ENCODE results near the gene RAB40AL.

DNA sequence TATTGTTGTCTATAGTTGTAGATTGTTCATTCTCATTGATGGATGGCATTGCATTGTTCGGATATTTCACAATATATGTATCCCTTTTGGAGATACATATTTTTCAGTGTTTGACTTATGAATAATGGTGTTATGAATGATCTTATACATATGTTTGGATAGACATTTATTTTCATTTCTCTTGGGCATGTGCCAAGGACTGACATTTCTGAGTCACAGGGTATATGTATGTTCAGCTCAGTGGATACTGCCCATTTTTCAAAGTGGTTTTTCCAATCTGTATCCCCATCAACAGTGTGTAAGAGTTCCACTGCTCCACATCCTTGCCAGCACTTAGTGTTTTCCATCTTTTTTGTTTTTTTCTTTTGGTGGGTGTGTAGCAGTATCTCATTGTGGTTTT, 45.0 kb upstream of the RAB40AL start:
- TF ChIP-seq, protein P1, sequence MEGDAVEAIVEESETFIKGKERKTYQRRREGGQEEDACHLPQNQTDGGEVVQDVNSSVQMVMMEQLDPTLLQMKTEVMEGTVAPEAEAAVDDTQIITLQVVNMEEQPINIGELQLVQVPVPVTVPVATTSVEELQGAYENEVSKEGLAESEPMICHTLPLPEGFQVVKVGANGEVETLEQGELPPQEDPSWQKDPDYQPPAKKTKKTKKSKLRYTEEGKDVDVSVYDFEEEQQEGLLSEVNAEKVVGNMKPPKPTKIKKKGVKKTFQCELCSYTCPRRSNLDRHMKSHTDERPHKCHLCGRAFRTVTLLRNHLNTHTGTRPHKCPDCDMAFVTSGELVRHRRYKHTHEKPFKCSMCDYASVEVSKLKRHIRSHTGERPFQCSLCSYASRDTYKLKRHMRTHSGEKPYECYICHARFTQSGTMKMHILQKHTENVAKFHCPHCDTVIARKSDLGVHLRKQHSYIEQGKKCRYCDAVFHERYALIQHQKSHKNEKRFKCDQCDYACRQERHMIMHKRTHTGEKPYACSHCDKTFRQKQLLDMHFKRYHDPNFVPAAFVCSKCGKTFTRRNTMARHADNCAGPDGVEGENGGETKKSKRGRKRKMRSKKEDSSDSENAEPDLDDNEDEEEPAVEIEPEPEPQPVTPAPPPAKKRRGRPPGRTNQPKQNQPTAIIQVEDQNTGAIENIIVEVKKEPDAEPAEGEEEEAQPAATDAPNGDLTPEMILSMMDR (IDR thresholded peaks at IDR 0.05), result no peak
- no peak for TF ChIP-seq POLR2A (IDR thresholded peaks at IDR 0.05)
- no peak for TF ChIP-seq POLR2AphosphoS5 (IDR thresholded peaks at IDR 0.05)
